ENCODE measurements around the gene KRTAP5-5.
"Not testable (repeated sequence)": the region's sequence is repeated elsewhere in the genome, so short reads cannot be mapped to it uniquely, and the experiment has no call there.

KRTAP5-5 gene

GRCh38 chr11:1642288-1643145 is 12.9 kb downstream of the KRTAP5-5 start:
- no peak for DNase-seq (ENCODE audit: low read depth)

- DNase-seq (ENCODE audit: low read depth) = no peak
Measured at GRCh38 chr11:1643146-1643690, 13.6 kb downstream of the KRTAP5-5 start.

- no peak for DNase-seq (ENCODE audit: low read depth)
Measured at GRCh38 chr11:1644601-1645356, 15.2 kb downstream of the KRTAP5-5 start.

DNA sequence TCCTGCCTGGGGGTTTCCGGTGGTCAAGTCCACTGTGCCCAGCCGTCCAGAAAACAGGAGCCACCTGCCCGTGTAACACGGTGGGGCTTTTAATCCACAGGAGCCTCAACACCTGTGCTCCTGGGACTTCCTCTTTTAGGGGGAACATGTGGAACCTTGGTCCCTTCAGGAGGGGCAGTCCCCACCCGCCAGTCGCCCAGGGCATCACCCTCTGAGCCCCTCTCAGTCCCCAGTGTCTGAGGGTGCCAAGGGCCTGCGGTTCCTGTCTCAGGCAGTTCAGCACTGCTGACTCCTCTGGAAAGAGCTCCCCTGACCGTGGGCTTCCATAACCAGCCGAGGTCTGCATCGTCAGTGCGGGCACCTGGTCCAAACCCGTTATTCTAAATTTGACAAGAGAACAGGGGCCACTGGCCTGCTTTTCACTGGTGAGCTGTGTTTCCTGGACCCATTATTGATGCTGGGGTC is 15.8 kb downstream of the KRTAP5-5 start:
- no peak for DNase-seq (ENCODE audit: low read depth)

DNA sequence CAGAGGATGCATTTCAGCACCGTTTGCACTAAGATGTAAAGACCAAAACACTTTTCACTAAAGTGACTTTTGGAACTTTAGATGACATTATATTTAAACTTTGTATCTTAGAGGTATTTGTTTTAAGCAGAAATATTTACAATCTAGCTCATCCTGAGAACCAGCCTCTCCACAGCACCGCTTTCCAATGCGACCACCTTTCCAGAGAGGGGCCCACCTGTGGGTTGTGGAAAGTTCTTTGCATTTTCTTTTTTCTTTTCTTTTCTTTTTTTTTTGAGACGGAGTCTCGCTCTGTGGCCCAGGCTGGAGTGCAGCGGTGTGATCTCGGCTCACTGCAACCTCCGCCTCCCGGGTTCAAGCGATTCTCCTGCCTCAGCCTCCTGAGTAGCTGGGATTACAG is 17.0 kb downstream of the KRTAP5-5 start:
- not testable (repeated sequence) for DNase-seq (ENCODE audit: low read depth)

DNA sequence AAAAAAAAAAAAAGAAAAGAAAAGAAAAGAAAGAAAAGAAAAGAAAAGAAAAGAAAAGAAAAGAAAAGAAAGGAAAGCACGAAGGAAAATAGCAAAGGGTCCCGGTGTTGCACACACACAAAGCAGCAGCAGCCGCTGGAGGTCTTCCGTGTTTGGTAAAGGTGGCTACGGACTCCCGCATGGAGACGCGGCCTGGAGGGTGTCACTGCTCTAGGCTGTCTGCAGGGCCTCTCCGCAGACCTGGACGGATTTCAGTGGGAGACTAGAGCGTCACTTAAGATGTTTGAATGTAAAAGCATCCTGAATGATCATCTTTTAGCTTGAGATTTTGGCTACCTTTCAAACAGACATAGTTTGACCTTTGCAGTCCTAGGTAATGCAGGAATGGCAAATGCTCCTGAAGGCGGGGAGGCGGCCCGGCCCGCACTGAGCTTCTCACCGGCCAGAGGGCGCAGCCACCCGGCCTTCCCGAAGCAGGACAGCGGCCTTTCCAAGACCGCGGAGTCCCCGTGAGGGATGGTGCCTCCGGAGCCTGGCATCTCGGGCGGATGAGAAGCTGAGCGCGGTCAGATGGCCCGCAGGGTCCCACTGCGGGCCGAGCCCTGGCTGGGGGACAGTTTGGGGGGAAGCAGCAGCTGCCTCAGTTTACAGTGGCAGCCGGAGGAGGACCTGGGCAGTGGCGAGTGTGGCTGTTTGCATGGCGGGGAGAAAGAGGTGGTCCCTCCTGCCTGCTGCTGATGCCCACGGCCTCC is 18.5 kb downstream of the KRTAP5-5 start:
- no peak for DNase-seq (ENCODE audit: low read depth)

- DNase-seq (ENCODE audit: low read depth) = no peak
Measured at GRCh38 chr11:1648653-1649420, 19.3 kb downstream of the KRTAP5-5 start.

DNA sequence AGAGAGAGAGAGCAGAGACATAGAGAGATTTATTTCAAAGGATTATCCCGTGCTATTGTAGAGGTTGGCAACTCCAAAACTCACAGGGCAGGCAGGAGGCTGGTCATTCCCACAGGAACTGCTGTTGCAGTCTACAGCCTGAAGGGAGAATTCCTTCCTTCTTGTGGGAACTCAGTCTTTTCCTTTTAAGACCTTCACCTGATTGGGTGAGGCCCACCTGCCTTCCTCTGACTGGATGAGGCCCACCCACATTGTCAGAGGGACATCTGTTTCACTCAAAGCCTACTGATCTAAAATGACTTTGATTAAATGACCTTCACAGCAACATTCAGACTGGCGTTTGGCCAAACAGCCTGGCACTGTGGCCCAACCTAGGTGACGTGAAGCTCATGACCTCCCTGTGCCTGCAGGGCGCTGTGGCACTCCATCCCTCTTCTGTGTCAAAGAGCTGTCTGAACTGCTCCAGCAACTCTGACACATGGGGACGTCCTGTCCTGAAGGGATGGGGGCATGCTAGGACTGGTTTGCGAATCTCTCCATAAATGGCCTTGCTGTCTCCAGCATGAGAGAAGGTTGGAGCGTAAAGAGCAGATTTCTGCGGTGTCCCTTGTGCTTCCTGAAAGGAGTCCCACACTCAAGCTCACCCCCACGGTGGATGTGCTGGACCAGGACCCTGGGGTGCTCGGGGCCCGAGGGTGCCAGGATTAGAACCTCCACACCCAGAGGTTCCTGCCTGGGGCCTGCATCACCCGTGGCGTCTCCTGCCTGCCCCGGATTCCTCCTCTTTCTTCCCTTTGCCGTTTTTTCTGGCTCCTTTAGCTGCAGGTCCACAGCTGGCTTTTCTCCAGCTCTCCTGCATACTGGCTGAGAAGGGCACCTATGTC is 20.7 kb downstream of the KRTAP5-5 start:
- no peak for DNase-seq (ENCODE audit: low read depth)

DNA sequence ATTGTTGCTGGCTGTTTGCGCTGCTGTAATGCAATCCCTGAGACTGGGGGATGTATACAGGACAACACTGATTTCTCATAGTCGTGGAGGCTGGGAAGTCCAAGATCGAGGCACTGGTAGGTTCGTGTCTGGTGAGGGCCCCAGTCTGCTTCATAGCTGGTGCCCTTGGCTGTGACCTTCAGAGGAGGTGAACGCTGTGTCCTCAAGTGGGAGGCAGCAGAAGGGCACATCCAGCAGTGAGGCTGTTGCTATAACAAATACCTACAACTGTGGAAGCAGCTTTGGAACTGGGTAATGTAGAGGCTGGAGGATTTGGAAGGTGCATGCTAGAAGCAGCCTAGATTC is 21.3 kb downstream of the KRTAP5-5 start:
- DNase-seq (ENCODE audit: low read depth) = no peak

GRCh38 chr11:1651411-1651980 is 21.9 kb downstream of the KRTAP5-5 start:
- DNase-seq (ENCODE audit: low read depth) = no peak

DNA sequence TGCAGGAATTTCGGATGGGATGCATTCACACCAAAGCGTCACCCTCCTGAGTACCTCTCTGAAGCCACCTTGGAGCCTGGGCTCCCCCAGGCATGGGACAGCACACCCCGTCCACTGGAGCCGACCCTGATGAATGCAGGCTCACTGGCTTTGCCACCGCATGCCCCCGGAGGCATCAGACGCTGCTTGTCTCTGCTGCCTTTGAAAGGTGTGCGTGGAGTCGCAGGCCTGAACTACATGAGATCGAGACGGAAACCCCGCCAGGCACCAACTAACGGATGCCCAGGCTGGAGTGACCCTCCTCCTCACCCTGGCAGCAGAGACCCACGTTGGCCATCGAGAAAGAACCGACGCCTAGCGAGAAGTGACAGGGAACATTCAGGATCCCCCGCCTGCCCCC is 22.5 kb downstream of the KRTAP5-5 start:
- DNase-seq (ENCODE audit: low read depth) = no peak

GRCh38 chr11:1652442-1652770 is 22.8 kb downstream of the KRTAP5-5 start:
- DNase-seq (ENCODE audit: low read depth) = no peak

DNA sequence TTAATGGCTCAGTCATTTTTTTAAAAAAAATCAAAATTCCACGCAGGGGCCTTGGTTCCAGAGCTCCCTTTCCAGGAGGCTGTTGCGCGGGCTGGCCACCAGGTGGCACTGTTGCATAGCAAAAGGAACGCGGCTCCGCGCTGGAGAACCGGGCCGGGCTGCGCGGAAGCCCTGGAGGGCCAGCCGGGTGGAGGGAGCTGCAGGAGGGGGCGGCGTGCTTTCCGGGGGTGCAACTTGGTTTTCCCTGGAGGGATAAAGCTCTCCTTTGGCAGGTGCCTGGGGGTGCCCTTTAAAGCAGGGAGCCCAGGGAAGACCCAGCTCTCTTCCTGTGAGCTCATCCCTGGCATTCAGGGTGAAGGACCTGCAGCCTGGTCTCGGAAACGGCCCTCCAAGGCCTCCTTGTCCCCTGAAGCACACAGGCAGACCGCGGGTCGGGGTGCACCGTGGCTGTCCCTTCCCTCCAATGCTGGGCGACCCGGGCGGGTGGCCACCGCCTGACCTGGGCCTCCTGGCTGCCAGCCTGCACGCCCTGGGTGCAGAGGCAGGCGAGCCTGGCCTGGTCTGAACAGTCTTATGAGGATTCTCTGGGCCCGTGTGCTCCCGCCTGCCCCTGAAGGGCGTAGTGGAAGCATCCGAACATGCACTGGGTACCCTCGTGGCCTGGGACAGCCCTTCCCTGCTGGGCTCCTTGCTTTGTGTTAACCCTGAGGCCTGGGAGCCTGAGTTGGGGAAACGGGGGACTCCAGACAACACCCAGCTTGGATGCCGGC is 23.4 kb downstream of the KRTAP5-5 start:
- peak; percentile 64 for DNase-seq (ENCODE audit: low read depth)

- DNase-seq (ENCODE audit: low read depth) = no peak
Measured at GRCh38 chr11:1653541-1654387, 24.2 kb downstream of the KRTAP5-5 start.

DNA sequence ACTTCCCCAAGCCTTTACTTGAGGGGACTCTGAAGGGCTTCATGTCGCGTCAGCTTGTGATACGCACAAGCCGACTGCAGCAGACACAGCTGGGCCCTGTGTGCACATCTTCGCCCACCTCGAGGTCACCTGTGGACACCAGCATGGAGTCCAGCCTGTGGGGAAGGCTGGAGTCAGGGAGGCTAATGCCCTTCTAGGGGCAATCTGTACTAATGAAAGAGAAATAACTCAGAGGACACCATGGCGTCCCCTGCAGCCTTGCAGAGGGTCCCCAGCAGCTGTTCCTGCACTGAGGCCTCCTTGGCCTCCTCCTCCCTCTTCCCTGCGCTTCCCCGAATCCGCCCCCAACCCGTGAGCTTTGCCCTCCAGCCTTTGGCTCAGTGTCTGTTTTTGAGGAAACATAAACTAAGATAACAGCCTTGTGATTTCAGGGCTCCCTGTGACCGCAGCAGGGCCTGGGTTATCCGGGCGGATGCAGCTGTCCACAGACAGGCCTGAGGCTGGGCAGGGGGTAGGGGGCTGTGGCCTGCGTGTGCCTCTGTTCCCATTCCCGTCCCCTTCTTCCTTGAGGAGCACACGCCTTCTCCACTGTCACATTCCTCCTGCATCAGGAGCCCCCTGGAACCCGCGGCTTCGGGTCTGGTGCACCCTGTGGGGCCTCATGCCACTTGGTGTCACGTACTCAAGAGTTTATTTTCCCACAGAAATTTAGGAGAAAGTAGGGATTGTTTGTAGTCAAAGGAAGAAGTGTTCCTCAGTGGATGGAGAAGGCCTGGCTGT is 25.0 kb downstream of the KRTAP5-5 start:
- DNase-seq (ENCODE audit: low read depth) = no peak

- DNase-seq (ENCODE audit: low read depth) = no peak
Measured at GRCh38 chr11:1655168-1656060, 25.8 kb downstream of the KRTAP5-5 start.

DNA sequence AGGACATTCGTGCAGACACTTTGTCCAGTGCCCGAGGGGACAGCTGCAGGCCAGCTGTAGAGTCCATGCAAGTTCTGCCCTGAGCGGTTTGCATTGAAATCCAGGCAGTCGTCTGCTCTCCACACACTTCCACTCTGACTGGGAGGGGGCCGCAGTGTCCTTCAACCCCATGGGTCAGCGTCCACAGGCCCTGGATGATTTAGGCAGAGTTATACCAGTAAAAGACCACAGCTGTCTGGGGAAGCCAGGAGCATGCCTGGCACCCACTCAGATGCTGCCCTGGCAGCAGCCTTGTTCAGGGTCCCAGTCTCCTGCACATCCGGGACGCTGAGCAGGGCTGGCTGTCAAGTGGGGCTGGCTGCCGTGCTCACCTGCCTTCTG is 26.5 kb downstream of the KRTAP5-5 start:
- DNase-seq (ENCODE audit: low read depth) = no peak
